H1 (cell line): Measurements from ENCODE around the gene TRAPPC12. TPM values are rescaled to one million over a fixed set of nuclear protein-coding genes. Genes with fewer than 3 reads are reported as not detected.

Source experiments
- CTCF ChIA-PET: fragments of 300-600 bp; sonication (Branson Sonifier 250); formaldehyde crosslinking; loops from one replicate; lab custom pipeline; 2021; ENCODE audit not compliant: partially characterized antibody; lab: Charles Lee
- POLR2A ChIA-PET: fragments of 300-600 bp; sonication (Branson Sonifier 250); formaldehyde crosslinking; loops from one replicate; lab custom pipeline; 2021; ENCODE audit warnings: inconsistent platforms; ENCODE audit not compliant: partially characterized antibody; lab: Charles Lee
- DNase-seq, 2 experiments: peaks; one replicate each; pipeline versions ENCODE4 v3.0.0 to v3.0.0-alpha.2; 2010 to 2022; ENCODE audit warnings: low spot score in 2 of 2, low read depth in 1 of 2, mixed read lengths in 1 of 2
- FAIRE-seq: peaks from 2 replicates; lab custom pipeline; 2011; peaks lifted over from hg19 to GRCh38; lab: Jason Lieb, UNC
- H2AFZ ChIP-seq: 2 replicates; pipeline ENCODE4 v1.8.1; 2012; ENCODE audit warnings: low read length, inconsistent platforms
- H2AK5ac ChIP-seq: 2 replicates; pipeline ENCODE4 v1.6.1; 2013; ENCODE audit warnings: low read depth, low read length
- H2BK120ac ChIP-seq: replicated peaks from 2 replicates; pipeline ENCODE3; 2013; ENCODE audit warnings: low read depth, low read length, inconsistent platforms
- H2BK12ac ChIP-seq: 2 replicates; pipeline ENCODE4 v1.6.1; 2013; ENCODE audit warnings: low read depth, low read length
- H2BK15ac ChIP-seq: 2 replicates; pipeline ENCODE4 v1.6.1; 2013; ENCODE audit warnings: low read length
- H2BK20ac ChIP-seq: 2 replicates; pipeline ENCODE4 v1.6.1; 2013; ENCODE audit warnings: low read length
- H2BK5ac ChIP-seq: 2 replicates; pipeline ENCODE4 v1.6.1; 2013; ENCODE audit warnings: low read depth, low read length
- H3K14ac ChIP-seq: 2 replicates; pipeline ENCODE4 v1.6.1; 2013; ENCODE audit warnings: inconsistent platforms; ENCODE audit not compliant: insufficient read length
- H3K18ac ChIP-seq: 2 replicates; pipeline ENCODE4 v1.6.1; 2013; ENCODE audit warnings: low read length; ENCODE audit errors: extremely low read depth
- H3K23ac ChIP-seq: 2 replicates; pipeline ENCODE4 v1.6.1; 2013; ENCODE audit warnings: inconsistent platforms; ENCODE audit not compliant: insufficient read length
- H3K23me2 ChIP-seq: 2 replicates; pipeline ENCODE4 v1.6.1; 2013; ENCODE audit warnings: low read depth, low read length
- H3K27ac ChIP-seq: 2 replicates; pipeline ENCODE4 v1.6.1; 2011; ENCODE audit warnings: low read depth, low read length, inconsistent platforms
- H3K27me3 ChIP-seq, 4 experiments: replicated peaks in 1 of 4; 1 replicate in 1 of 4; 2 replicates in 3 of 4; pipeline versions ENCODE4 v1.6.1 to v1.8.1; 2011 to 2013; ENCODE audit warnings: low read length in 3 of 4, mild to moderate bottlenecking in 3 of 4, inconsistent platforms in 2 of 4, mixed read lengths in 2 of 4, moderate library complexity in 1 of 4; ENCODE audit not compliant: control insufficient read depth in 3 of 4, insufficient read depth in 3 of 4; ENCODE audit errors: extremely low read depth in 1 of 4
- H3K36me3 ChIP-seq, 4 experiments: 2 replicates each; pipeline versions ENCODE4 v1.6.1 to v1.8.1; 2011 to 2013; ENCODE audit warnings: mild to moderate bottlenecking in 4 of 4, low read length in 3 of 4, moderate library complexity in 2 of 4, control low read depth in 1 of 4, inconsistent platforms in 1 of 4; ENCODE audit not compliant: insufficient read depth in 4 of 4, control insufficient read depth in 2 of 4
- H3K4ac ChIP-seq: replicated peaks from 2 replicates; pipeline ENCODE3; 2013; ENCODE audit warnings: low read length, low read depth, mixed read lengths, inconsistent platforms; ENCODE audit not compliant: insufficient read length
- H3K4me1 ChIP-seq, 4 experiments: replicated peaks in 1 of 4; 1 replicate in 1 of 4; 2 replicates in 3 of 4; pipeline versions ENCODE4 v1.6.1 to v1.8.1; 2011 to 2013; ENCODE audit warnings: low read length in 3 of 4, inconsistent platforms in 2 of 4, mixed read lengths in 1 of 4; ENCODE audit not compliant: insufficient read depth in 4 of 4, control insufficient read depth in 3 of 4
- H3K4me2 ChIP-seq, 2 experiments: 2 replicates each; pipeline versions ENCODE4 v1.6.1 to v1.8.1; 2011 to 2013; ENCODE audit warnings: low read depth in 2 of 2, low read length in 2 of 2, control low read depth in 1 of 2, inconsistent platforms in 1 of 2, mild to moderate bottlenecking in 1 of 2; ENCODE audit not compliant: insufficient read depth in 1 of 2
- H3K4me3 ChIP-seq, 4 experiments: fragments of 200-600, 300-600 bp in 1 of 4; sonication (generic), shearing (Covaris generic), sonication (Bioruptor Twin) in 1 of 4; 2 replicates each; pipeline versions ENCODE4 v1.5.1 to v1.8.1; 2011 to 2016; ENCODE audit warnings: low read length in 4 of 4, low read depth in 3 of 4, control low read depth in 2 of 4, inconsistent platforms in 2 of 4, mild to moderate bottlenecking in 2 of 4, mixed read lengths in 1 of 4, moderate library complexity in 1 of 4; ENCODE audit not compliant: insufficient read depth in 2 of 4; ENCODE audit errors: extremely low read depth in 1 of 4
- H3K56ac ChIP-seq: replicated peaks from 2 replicates; pipeline ENCODE3; 2013; ENCODE audit warnings: low read depth, mild to moderate bottlenecking, mixed read lengths, low read length, inconsistent platforms; ENCODE audit not compliant: insufficient read length
- H3K79me1 ChIP-seq: 2 replicates; pipeline ENCODE4 v1.6.1; 2013; ENCODE audit warnings: low read depth, low read length, control low read depth
- H3K79me2 ChIP-seq, 2 experiments: 2 replicates each; pipeline versions ENCODE4 v1.6.1 to v1.8.1; 2012 to 2013; ENCODE audit warnings: low read length in 2 of 2, mild to moderate bottlenecking in 2 of 2, inconsistent platforms in 1 of 2; ENCODE audit not compliant: insufficient read depth in 2 of 2, control insufficient read depth in 1 of 2
- H3K9ac ChIP-seq, 4 experiments: replicated peaks in 1 of 4; 1 replicate in 1 of 4; 2 replicates in 3 of 4; pipeline versions ENCODE4 v1.6.1 to v1.8.1; 2011 to 2013; ENCODE audit warnings: low read depth in 3 of 4, low read length in 3 of 4, control low read depth in 2 of 4, mild to moderate bottlenecking in 2 of 4, moderate library complexity in 2 of 4, inconsistent platforms in 1 of 4; ENCODE audit errors: extremely low read depth in 1 of 4
- H3K9me3 ChIP-seq, 2 experiments: 2 replicates each; pipeline versions ENCODE4 v1.6.1 to v1.8.1; 2012 to 2013; ENCODE audit warnings: mild to moderate bottlenecking in 2 of 2, moderate library complexity in 2 of 2, control low read depth in 1 of 2, inconsistent platforms in 1 of 2, low read depth in 1 of 2, low read length in 1 of 2, mixed read lengths in 1 of 2; ENCODE audit not compliant: insufficient read depth in 2 of 2
- H4K20me1 ChIP-seq, 2 experiments: replicated peaks in 1 of 2; 2 replicates each; pipeline versions ENCODE3 to v1.8.1; 2011 to 2013; ENCODE audit warnings: inconsistent platforms in 2 of 2, low read length in 2 of 2, mild to moderate bottlenecking in 1 of 2; ENCODE audit not compliant: insufficient read depth in 2 of 2, control insufficient read depth in 1 of 2
- H4K5ac ChIP-seq: 2 replicates; pipeline ENCODE4 v1.6.1; 2013; ENCODE audit warnings: low read length, low read depth, mixed read lengths, inconsistent platforms; ENCODE audit not compliant: insufficient read length
- H4K8ac ChIP-seq: 2 replicates; pipeline ENCODE4 v1.8.0; 2013; ENCODE audit warnings: mild to moderate bottlenecking, moderate library complexity, low read length, inconsistent platforms; ENCODE audit not compliant: insufficient read depth; ENCODE audit errors: extremely low read depth
- H4K91ac ChIP-seq: replicated peaks from 2 replicates; pipeline ENCODE3; 2013; ENCODE audit warnings: low read length, mixed read lengths, inconsistent platforms; ENCODE audit not compliant: insufficient read length
- BACH1 ChIP-seq: IDR thresholded peaks from 2 replicates; pipeline ENCODE4 v1.6.1; 2012; ENCODE audit warnings: low read length, improper control_type of control experiment
- FOSL1 ChIP-seq: IDR thresholded peaks from 2 replicates; pipeline ENCODE4 v1.6.1; 2011; ENCODE audit warnings: mild to moderate bottlenecking, low read depth, low read length, moderate library complexity; ENCODE audit not compliant: insufficient read depth
- WGBS, 2 experiments: shearing (Covaris generic) in 1 of 2; methylation state at CpG; one replicate each; pipeline versions ENCODE4 v1.1.6 to v1.1.7; 2013 to 2015; ENCODE audit warnings: low lambda C conversion rate in 2 of 2, mixed read lengths in 2 of 2, inconsistent platforms in 1 of 2, low coverage in 1 of 2, missing lambda C conversion rate in 1 of 2; ENCODE audit not compliant: insufficient replicate concordance in 2 of 2, insufficient coverage in 1 of 2, insufficient read length in 1 of 2; ENCODE audit errors: extremely low coverage in 1 of 2, missing lambda C conversion rate in 1 of 2; 5-methylcytosine and 5-hydroxymethylcytosine counted together
- polyA plus RNA-seq, 7 experiments: library from polyadenylated mRNA; depleted of rRNA in 3 of 7; stranded (reverse) in 5 of 7; unstranded in 2 of 7; fragments of >200 nt in 5 of 7; fragments of 200-250 nt in 2 of 7; gene quantifications; 1 replicate in 5 of 7; 2 replicates in 1 of 7; 4 replicates in 1 of 7; pipeline versions ENCODE4 v1.2.1 to v1.2.3, GENCODE V29; 2011 to 2013; ENCODE audit warnings: missing spikeins in 2 of 7, mixed read lengths in 2 of 7
- total RNA-seq: library from RNA; stranded (reverse); fragmentation: NEBNext Ultra II Directional; extraction: Animal tissue kit (Norgen Biotek cat#: 25700); gene quantifications from 2 replicates; pipeline ENCODE4 v1.2.1, GENCODE V29; 2021

The TRAPPC12 gene
- total and polyA plus RNA-seq, 2 of the 8 experiments (the other 6 are each of a cell fraction or from before 2014, with no cell fraction given) = 35.0 to 67.3 TPM

DNA sequence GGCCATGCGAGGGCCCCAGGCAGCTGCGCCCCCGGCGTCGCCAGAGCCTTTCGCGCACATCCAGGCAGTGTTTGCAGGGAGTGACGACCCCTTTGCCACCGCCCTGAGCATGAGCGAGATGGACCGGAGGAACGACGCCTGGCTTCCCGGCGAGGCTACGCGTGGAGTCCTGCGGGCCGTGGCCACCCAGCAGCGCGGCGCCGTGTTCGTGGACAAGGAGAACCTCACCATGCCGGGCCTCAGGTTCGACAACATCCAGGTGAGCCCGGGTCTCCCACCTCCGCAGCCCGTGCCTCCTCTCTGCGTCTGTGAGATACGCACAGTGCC is 8.9 kb downstream of the TRAPPC12 start:
- Histone ChIP-seq H4K5ac (no peak overlapping the region), H3K4me3 (no peak overlapping the region), H2BK15ac (no peak overlapping the region), H2BK12ac (no peak overlapping the region), H2AFZ (no peak overlapping the region), H4K20me1 (peaks cover 0 to 4% of the 10 kb centered on the region in 2 experiments), H2BK120ac (no peak overlapping the region), H3K4ac (no peak overlapping the region), H2BK5ac (no peak overlapping the region), H3K4me1 (no peaks in the 10 kb centered on the region), H3K23me2 (no peaks in the 10 kb centered on the region), H3K79me2 (peaks cover 0 to 5% of the 10 kb centered on the region in 2 experiments; a peak in 2 of 4 replicates), H3K27me3 (peaks cover 0 to 1% (median 0%) of the 10 kb centered on the region in 4 experiments; a peak in 1 of 7 replicates), H4K91ac (no peak overlapping the region), H3K4me2 (no peak overlapping the region), H2AK5ac (no peak overlapping the region), H3K23ac (no peak overlapping the region), H3K56ac (no peak overlapping the region), H3K36me3 (peaks cover 5 to 23% (median 13%) of the 10 kb centered on the region in 4 experiments; a peak in 6 of 8 replicates), H3K14ac (no peak overlapping the region), H2BK20ac (no peak overlapping the region), H3K9ac (no peak overlapping the region; a peak in 1 of 7 replicates), H3K9me3 (no peaks in the 10 kb centered on the region), H3K18ac (no peak overlapping the region), H4K8ac (no peak overlapping the region; the same call in none of the 2 replicates), H3K27ac (no peak overlapping the region), H3K79me1 (peaks cover 11% of the 10 kb centered on the region)
- WGBS, 2 experiments = 90% methylated on average over 31 of the region's 31 CpGs; no CpG with 5 or more reads in 1 of the 2 experiments
- TF ChIP-seq FOSL1 = no peak
- no peak for TF ChIP-seq BACH1
- CTCF ChIA-PET = no interaction called here
- DNase-seq (no peak), FAIRE-seq (no peak)
- POLR2A ChIA-PET = interaction anchor here (0.6 kb wide), 1 partner anchor 16 kb away, joined by 3 read pairs; no protein-coding TSS in a partner anchor
